GM13976 (cell line): ENCODE measurements around the gene RCAN2.
"Not testable (repeated sequence)": the region's sequence is repeated elsewhere in the genome, so short reads cannot be mapped to it uniquely, and the experiment has no call there.

Experiments
- DNase-seq: peaks from one replicate; pipeline ENCODE4 v3.0.0; 2012; ENCODE audit warnings: low spot score
- CTCF ChIP-seq: IDR thresholded peaks from 2 replicates; pipeline ENCODE4 v1.5.1; 2012; ENCODE audit warnings: borderline replicate concordance, mild to moderate bottlenecking; ENCODE audit not compliant: insufficient read depth; ENCODE audit errors: extremely low read depth, missing control alignments, control extremely low read depth
- in situ Hi-C: fragments of 300-500 bp; cut with MboI; formaldehyde crosslinking; loops from one replicate; pipeline ENCODE4 v1.12.0; 2022; ENCODE audit warnings: low sequenced_read_pairs, mixed read lengths, inconsistent platforms; ENCODE audit not compliant: unreplicated experiment

RCAN2 gene

GRCh38 chr6:46350714-46351113 lies 140.5 kb downstream of the RCAN2 start:
- no peak for DNase-seq
- TF ChIP-seq CTCF = no peak
- in situ Hi-C loops = no loop called here

- no peak for TF ChIP-seq CTCF
- in situ Hi-C loops = no loop called here
- no peak for DNase-seq
These were observed 143.6 kb downstream of the RCAN2 start for GRCh38 chr6:46347669-46348068.

GRCh38 chr6:46340246-46340645 lies 151.0 kb downstream of the RCAN2 start:
- no peak for DNase-seq
- in situ Hi-C loops = no loop called here
- TF ChIP-seq CTCF = no peak

- TF ChIP-seq CTCF = no peak
- in situ Hi-C loops = no loop called here
- DNase-seq = peak; percentile 15
These were observed 153.1 kb downstream of the RCAN2 start for GRCh38 chr6:46338131-46338530.

GRCh38 chr6:46334442-46334841 lies 156.8 kb downstream of the RCAN2 start:
- TF ChIP-seq CTCF = no peak
- in situ Hi-C loops = no loop called here
- no peak for DNase-seq

- no peak for DNase-seq
- TF ChIP-seq CTCF = no peak
- in situ Hi-C loops = no loop called here
These were observed 157.8 kb downstream of the RCAN2 start for GRCh38 chr6:46333481-46333880.

- DNase-seq, in situ Hi-C loops: not testable (repeated sequence)
These were observed 158.8 kb downstream of the RCAN2 start for GRCh38 chr6:46332448-46332847.
